ENCODE measurements around the gene RAB31.

- TF ChIP-seq, protein P1, sequence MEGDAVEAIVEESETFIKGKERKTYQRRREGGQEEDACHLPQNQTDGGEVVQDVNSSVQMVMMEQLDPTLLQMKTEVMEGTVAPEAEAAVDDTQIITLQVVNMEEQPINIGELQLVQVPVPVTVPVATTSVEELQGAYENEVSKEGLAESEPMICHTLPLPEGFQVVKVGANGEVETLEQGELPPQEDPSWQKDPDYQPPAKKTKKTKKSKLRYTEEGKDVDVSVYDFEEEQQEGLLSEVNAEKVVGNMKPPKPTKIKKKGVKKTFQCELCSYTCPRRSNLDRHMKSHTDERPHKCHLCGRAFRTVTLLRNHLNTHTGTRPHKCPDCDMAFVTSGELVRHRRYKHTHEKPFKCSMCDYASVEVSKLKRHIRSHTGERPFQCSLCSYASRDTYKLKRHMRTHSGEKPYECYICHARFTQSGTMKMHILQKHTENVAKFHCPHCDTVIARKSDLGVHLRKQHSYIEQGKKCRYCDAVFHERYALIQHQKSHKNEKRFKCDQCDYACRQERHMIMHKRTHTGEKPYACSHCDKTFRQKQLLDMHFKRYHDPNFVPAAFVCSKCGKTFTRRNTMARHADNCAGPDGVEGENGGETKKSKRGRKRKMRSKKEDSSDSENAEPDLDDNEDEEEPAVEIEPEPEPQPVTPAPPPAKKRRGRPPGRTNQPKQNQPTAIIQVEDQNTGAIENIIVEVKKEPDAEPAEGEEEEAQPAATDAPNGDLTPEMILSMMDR (IDR thresholded peaks at IDR 0.05), result no peak
- TF ChIP-seq POLR2A (IDR thresholded peaks at IDR 0.05) (peak in 1 of 4 donors; percentile 52), POLR2AphosphoS5 (IDR thresholded peaks at IDR 0.05) (no peak)
Measured at GRCh38 chr18:9711361-9712129, 3.4 kb downstream of the RAB31 start.

Data from upper lobe of left lung (tissue), 4 donors.